Brain microvascular endothelial cell (primary cell): Measurements from ENCODE around the gene IGFALS.

Experiments
- DNase-seq: peaks from one replicate; pipeline ENCODE4 v3.0.0-alpha.2; 2020
- H3K27ac ChIP-seq: fragments of 250-450 bp; sonication (Bioruptor Pico); 2 replicates; pipeline ENCODE4 v1.5.1; 2020; ENCODE audit warnings: mild to moderate bottlenecking, moderate library complexity
- H3K27me3 ChIP-seq: fragments of 250-450 bp; sonication (Bioruptor Pico); replicated peaks from 2 replicates; pipeline ENCODE4 v1.5.1; 2020; ENCODE audit warnings: mild to moderate bottlenecking
- H3K36me3 ChIP-seq: fragments of 250-450 bp; sonication (Bioruptor Pico); replicated peaks from 2 replicates; pipeline ENCODE4 v1.5.1; 2020; ENCODE audit warnings: mild to moderate bottlenecking
- H3K4me3 ChIP-seq: 2 replicates; pipeline ENCODE4 v1.5.1; 2011; ENCODE audit warnings: low read depth, mild to moderate bottlenecking, control low read depth, low read length, moderate library complexity
- CTCF ChIP-seq: IDR thresholded peaks from 2 replicates; pipeline ENCODE4 v1.5.1; 2011; ENCODE audit warnings: low read depth, mild to moderate bottlenecking, moderate library complexity, low read length, control low read depth, inconsistent platforms; ENCODE audit errors: missing control alignments
- in situ Hi-C: cut with HindIII; loops from 2 replicates; pipeline ENCODE4 v1.10.0; 2017; ENCODE audit warnings: low sequenced_read_pairs, low pct_ligation_motif_present

The IGFALS gene

GRCh38 chr16:1786242-1787055, 7.1 kb downstream of the IGFALS start:
- H3K27me3 ChIP-seq: no peaks in the 10 kb centered on the region
- TF ChIP-seq CTCF: peak; percentile 2
- H3K36me3 ChIP-seq: peaks cover 27% of the 10 kb centered on the region
- DNase-seq: no peak
- H3K27ac ChIP-seq: no peak overlapping the region
- no peak overlapping the region for H3K4me3 ChIP-seq
- in situ Hi-C loops: no loop called here

GRCh38 chr16:1785846-1786170, 7.7 kb downstream of the IGFALS start:
- in situ Hi-C loops: no loop called here
- no peak for TF ChIP-seq CTCF
- Histone ChIP-seq H3K36me3 (peaks cover 31% of the 10 kb centered on the region), H3K4me3 (no peak overlapping the region), H3K27ac (no peak overlapping the region), H3K27me3 (no peaks in the 10 kb centered on the region)
- no peak for DNase-seq

- no peak overlapping the region for H3K27ac ChIP-seq
- no peaks in the 10 kb centered on the region for H3K27me3 ChIP-seq
- in situ Hi-C loops: no loop called here
- TF ChIP-seq CTCF: no peak
- no peak overlapping the region for H3K4me3 ChIP-seq
- peaks cover 33% of the 10 kb centered on the region for H3K36me3 ChIP-seq
- DNase-seq: no peak
Observed at GRCh38 chr16:1784977-1785845, 8.3 kb downstream of the IGFALS start.

- in situ Hi-C loops: no loop called here
- Histone ChIP-seq H3K27ac (peak within 1 kb of the TSS; percentile 72), H3K27me3 (no peaks in the 10 kb centered on the region), H3K4me3 (peak within 1 kb of the TSS; percentile 88), H3K36me3 (peaks cover 31% of the 10 kb centered on the region)
- TF ChIP-seq CTCF: no peak
- DNase-seq: peak; percentile 100
Observed at GRCh38 chr16:1782408-1783264, 10.9 kb downstream of the IGFALS start, which contains the start of the genes NUBP2 and SPSB3. TSS of gene NUBP2 (plus strand) at chr16:1782960. CDS start at chr16:1783021, 61 bp downstream. TSS of gene SPSB3 (minus strand) at chr16:1782571. CDS start at chr16:1781483, 1,088 bp downstream.

GRCh38 chr16:1781758-1782407, 11.6 kb downstream of the IGFALS start:
- in situ Hi-C loops: no loop called here
- TF ChIP-seq CTCF: peak; percentile 48
- no peak for DNase-seq
- Histone ChIP-seq H3K4me3 (peak overlapping the region; percentile 75), H3K27me3 (no peaks in the 10 kb centered on the region), H3K36me3 (peaks cover 33% of the 10 kb centered on the region), H3K27ac (peak overlapping the region; percentile 72)
